Measurements from ENCODE around the gene CMTM2. TPM values are rescaled to one million over a fixed set of nuclear protein-coding genes. Genes with fewer than 3 reads are reported as not detected.

CMTM2 gene
- total and polyA plus RNA-seq, 2 of the 4 experiments (the other 2 are of a cell fraction) = not detected

DNA sequence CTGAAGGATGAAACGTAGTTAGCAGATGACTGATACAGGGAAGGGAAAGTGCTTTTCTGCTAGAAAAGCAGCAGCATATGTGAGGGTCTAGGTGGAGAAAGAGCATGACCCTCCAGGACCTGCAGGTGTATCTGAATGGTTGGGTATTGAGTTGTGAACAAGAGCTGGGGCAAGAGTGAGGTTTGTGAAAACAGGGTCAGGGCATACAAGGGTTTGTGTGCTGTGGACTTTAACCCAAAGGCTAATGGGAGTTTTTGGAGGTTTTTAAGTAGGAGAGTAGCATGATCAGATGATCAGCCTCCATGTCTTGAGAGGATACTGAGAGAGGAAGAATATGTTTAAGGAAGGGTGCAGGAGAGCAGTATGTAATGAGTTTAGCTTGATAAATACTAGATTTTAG, 19.2 kb upstream of the CMTM2 start:
- dilution Hi-C loops (cut with HindIII; ENCODE audit: low sequenced_read_pairs, unreplicated experiment) (no loop called here), intact Hi-C loops (cut with micrococcal nuclease) (no loop called here), in situ Hi-C loops (cut with MboI; ENCODE audit: low sequenced_read_pairs) (no loop called here)
- Histone ChIP-seq H3K9ac (ENCODE audit: low read depth, low read length) (no peak overlapping the region), H3K36me3 (ENCODE audit: control insufficient read depth, insufficient read depth, low read length) (peaks cover 14% of the 10 kb centered on the region), H3K4ac (ENCODE audit: low read depth, low read length) (no peak overlapping the region), H3K27me3 (ENCODE audit: control insufficient read depth, insufficient read depth, low read length) (no peaks in the 10 kb centered on the region), H3K4me3 (ENCODE audit: insufficient read depth, low read depth, low read length) (no peak overlapping the region), H2BK15ac (ENCODE audit: low read depth, low read length) (no peak overlapping the region), H4K91ac (ENCODE audit: insufficient read depth, low read depth, low read length) (no peak overlapping the region), H2BK120ac (ENCODE audit: low read depth, low read length) (no peak overlapping the region), H4K8ac (ENCODE audit: low read depth in 2 of 2, low read length in 2 of 2) (no peak overlapping the region), H4K5ac (ENCODE audit: low read depth, low read length) (no peak overlapping the region), H4K20me1 (ENCODE audit: insufficient read depth, low read length) (0 out of 2 replicates have a peak, but pooled peaks cover 3% of the 10 kb centered on the region), H2AK5ac (ENCODE audit: low read depth, low read length) (no peak overlapping the region), H3K4me2 (ENCODE audit: low read depth, low read length) (no peak overlapping the region), H3K14ac (replicated peaks; ENCODE audit: low read depth, low read length) (no peak overlapping the region), H3K4me1 (ENCODE audit: control insufficient read depth, insufficient read depth, low read length) (no peaks in the 10 kb centered on the region), H2AK9ac (replicated peaks; ENCODE audit: low read depth, low read length, poor library complexity) (no peak overlapping the region), H2BK20ac (ENCODE audit: low read depth, low read length) (no peak overlapping the region), H3K79me1 (ENCODE audit: low read depth in 1 of 2, low read length in 2 of 2) (peaks cover 25 to 54% of the 10 kb centered on the region in 2 experiments), H2AFZ (replicated peaks; ENCODE audit: low read length, poor library complexity) (no peak overlapping the region), H3K18ac (ENCODE audit: low read depth, low read length) (no peak overlapping the region), H3K9me1 (ENCODE audit: insufficient read depth, low read length) (0 out of 2 replicates have a peak, but pooled peaks cover 3% of the 10 kb centered on the region), H2BK5ac (ENCODE audit: low read depth, low read length, poor library complexity, severe bottlenecking) (no peak overlapping the region), H3K27ac (ENCODE audit: insufficient read depth, low read length) (no peak overlapping the region), H3K23ac (ENCODE audit: low read depth, low read length) (no peak overlapping the region), H3K56ac (ENCODE audit: extremely low read depth, insufficient read depth, low read length) (no peak overlapping the region), H3K9me3 (ENCODE audit: control insufficient read depth, insufficient read depth, low read length) (no peaks in the 10 kb centered on the region)
- DNase-seq (no peak), ATAC-seq (ENCODE audit: low read depth) (no peak)
- ChIA-PET POLR2A (ENCODE audit: unreplicated experiment) (no interaction called here), CTCF (no interaction called here)
- 40% methylated on average over 1 of the region's 1 CpG; no CpG with 5 or more reads in 1 of the 2 experiments for WGBS, 2 experiments (ENCODE audit: extremely low coverage in 2 of 2, insufficient read length in 1 of 2)
- no TSS peak for BruUV-seq (replicated peaks)
- no peak for TF ChIP-seq MAZ (IDR thresholded peaks at IDR 0.05; ENCODE audit: borderline replicate concordance, low read depth, low read length)
